B cell (primary cell): ENCODE data around the gene ACAP3. TPM values are rescaled to one million over a fixed set of nuclear protein-coding genes. Genes with fewer than 3 reads are reported as not detected.

Experiments
- ATAC-seq: fragments of 200-7000 bp; cut with Tn5 transposase; one replicate; pipeline ENCODE4 v1.10.0; 2021; ENCODE audit warnings: low read depth, mild to moderate bottlenecking, moderate number of reproducible peaks, moderate library complexity
- CTCF ChIA-PET: fragments of 350-600 bp; sonication (Branson Sonifier 250); formaldehyde crosslinking; loops from one replicate; lab custom pipeline; 2021; ENCODE audit warnings: antibody characterized with exemption, inconsistent platforms; lab: Charles Lee
- POLR2A ChIA-PET: fragments of 350-600 bp; sonication (Branson Sonifier 250); formaldehyde crosslinking; loops from one replicate; lab custom pipeline; 2021; ENCODE audit warnings: antibody characterized with exemption; lab: Charles Lee
- DNase-seq: peaks from one replicate; pipeline ENCODE4 v3.0.0; 2013
- H2AFZ ChIP-seq: 2 replicates; pipeline ENCODE4 v1.6.1; 2012; ENCODE audit warnings: mild to moderate bottlenecking, low read depth, low read length; ENCODE audit not compliant: insufficient read depth, poor library complexity, severe bottlenecking
- H3K27ac ChIP-seq, 2 donors: 1 replicate in 1 of 2; 2 replicates in 1 of 2; pipeline ENCODE4 v1.5.1; 2012 to 2013; ENCODE audit warnings: low read length in 2 of 2, mild to moderate bottlenecking in 2 of 2, moderate library complexity in 1 of 2
- H3K27me3 ChIP-seq, 4 experiments: fragments of 200-600 bp in 1 of 4; sonication (generic) in 1 of 4; replicated peaks in 1 of 4; 1 replicate in 2 of 4; 2 replicates in 2 of 4; pipeline versions ENCODE4 v1.6.1 to v1.7.0; 2013 to 2016; ENCODE audit warnings: low read length in 3 of 4, mild to moderate bottlenecking in 2 of 4, mixed read lengths in 1 of 4, moderate library complexity in 1 of 4; ENCODE audit not compliant: insufficient read depth in 4 of 4, control insufficient read depth in 3 of 4; ENCODE audit errors: control extremely low read depth in 1 of 4
- H3K36me3 ChIP-seq, 2 experiments: replicated peaks in 1 of 2; 1 replicate in 1 of 2; 2 replicates in 1 of 2; pipeline versions ENCODE4 v1.6.1 to v1.7.1; 2013; ENCODE audit warnings: low read length in 1 of 2; ENCODE audit not compliant: insufficient read depth in 2 of 2, control insufficient read depth in 1 of 2; ENCODE audit errors: control extremely low read depth in 1 of 2, extremely low read depth in 1 of 2
- H3K4me1 ChIP-seq, 2 donors: fragments of 200-600 bp in 1 of 2; sonication (generic) in 1 of 2; 1 replicate in 1 of 2; 2 replicates in 1 of 2; pipeline versions ENCODE4 v1.5.1 to v1.6.1; 2013 to 2017; ENCODE audit warnings: low read length in 2 of 2; ENCODE audit not compliant: control insufficient read depth in 2 of 2, insufficient read depth in 2 of 2
- H3K4me2 ChIP-seq: replicated peaks from 2 replicates; pipeline ENCODE3; 2012; ENCODE audit warnings: mild to moderate bottlenecking, low read depth, low read length; ENCODE audit not compliant: poor library complexity, severe bottlenecking
- H3K4me3 ChIP-seq, 5 experiments: fragments of 200-600 bp in 1 of 5; sonication (generic) in 1 of 5; 1 replicate in 3 of 5; 2 replicates in 2 of 5; pipeline versions ENCODE4 v1.5.1 to v1.7.0; 2011 to 2016; ENCODE audit warnings: low read length in 4 of 5, mild to moderate bottlenecking in 4 of 5, low read depth in 2 of 5, control low read depth in 1 of 5, moderate library complexity in 1 of 5; ENCODE audit not compliant: insufficient read depth in 1 of 5; ENCODE audit errors: control extremely low read depth in 1 of 5, extremely low read depth in 1 of 5
- H3K79me2 ChIP-seq: fragments of 200-600 bp; sonication (generic); one replicate; pipeline ENCODE4 v1.6.0; 2016; ENCODE audit warnings: low read length; ENCODE audit not compliant: control insufficient read depth, insufficient read depth
- H3K9ac ChIP-seq: fragments of 200-600 bp; sonication (generic); 2 replicates; pipeline ENCODE4 v1.6.1; 2017; ENCODE audit warnings: mild to moderate bottlenecking, low read length, moderate library complexity
- H3K9me3 ChIP-seq, 3 donors: one replicate each; pipeline versions ENCODE4 v1.6.1 to v1.7.1; 2013; ENCODE audit warnings: low read length in 2 of 3; ENCODE audit not compliant: control insufficient read depth in 2 of 3, insufficient read depth in 1 of 3; ENCODE audit errors: control extremely low read depth in 1 of 3
- H4K20me1 ChIP-seq: 2 replicates; pipeline ENCODE4 v1.6.0; 2012; ENCODE audit warnings: mild to moderate bottlenecking, low read length; ENCODE audit not compliant: insufficient read depth, control insufficient read depth, poor library complexity, severe bottlenecking
- H3K27ac Mint-ChIP-seq: one replicate; pipeline ENCODE4 v1.8.0; 2021; ENCODE audit warnings: mixed read lengths
- H3K27me3 Mint-ChIP-seq: one replicate; pipeline ENCODE4 v1.8.0; 2021; ENCODE audit warnings: mixed read lengths
- H3K4me1 Mint-ChIP-seq: one replicate; pipeline ENCODE4 v1.8.0; 2021; ENCODE audit warnings: mixed read lengths
- H3K4me3 Mint-ChIP-seq: one replicate; pipeline ENCODE4 v1.8.0; 2021; ENCODE audit warnings: mixed read lengths
- H3K9me3 Mint-ChIP-seq: one replicate; pipeline ENCODE4 v1.8.0; 2022; ENCODE audit warnings: mixed read lengths; ENCODE audit not compliant: insufficient read depth
- EZH2 ChIP-seq: IDR thresholded peaks from 2 replicates; pipeline ENCODE4 v1.6.1; 2012; ENCODE audit warnings: borderline replicate concordance, low read depth, mild to moderate bottlenecking, moderate library complexity, low read length; ENCODE audit not compliant: insufficient read depth, poor library complexity, severe bottlenecking
- WGBS: methylation state at CpG from one replicate; pipeline ENCODE4 v1.1.5; 2013; ENCODE audit warnings: missing lambda C conversion rate; ENCODE audit not compliant: insufficient coverage; 5-methylcytosine and 5-hydroxymethylcytosine counted together
- intact Hi-C: fragments of 100-400 bp; cut with micrococcal nuclease; formaldehyde crosslinking; loops from one replicate; pipeline ENCODE4 v1.10.0; 2022
- polyA plus RNA-seq: library from polyadenylated mRNA; depleted of rRNA; stranded (reverse); fragments of >200 nt; gene quantifications from 2 replicates; pipeline ENCODE4 v1.2.3, GENCODE V29; 2012
- total RNA-seq, 2 donors: library from RNA; stranded (reverse); fragments of 120-200 nt in 1 of 2; gene quantifications; 1 replicate in 1 of 2; 2 replicates in 1 of 2; pipeline versions ENCODE4 v1.2.3 to v1.2.4, GENCODE V29; 2013 to 2022
- TF ChIP-seq, protein P1 (sequence below): fragments of 200-600 bp; IDR thresholded peaks from one replicate; pipeline ENCODE4 v1.8.0; 2022; ENCODE audit warnings: antibody characterized with exemption, mild to moderate bottlenecking

ACAP3 gene
- total and polyA plus RNA-seq, 2 donors (not counting 1 experiment from before 2014, with no cell fraction given) = 40.7 to 124 TPM

DNA sequence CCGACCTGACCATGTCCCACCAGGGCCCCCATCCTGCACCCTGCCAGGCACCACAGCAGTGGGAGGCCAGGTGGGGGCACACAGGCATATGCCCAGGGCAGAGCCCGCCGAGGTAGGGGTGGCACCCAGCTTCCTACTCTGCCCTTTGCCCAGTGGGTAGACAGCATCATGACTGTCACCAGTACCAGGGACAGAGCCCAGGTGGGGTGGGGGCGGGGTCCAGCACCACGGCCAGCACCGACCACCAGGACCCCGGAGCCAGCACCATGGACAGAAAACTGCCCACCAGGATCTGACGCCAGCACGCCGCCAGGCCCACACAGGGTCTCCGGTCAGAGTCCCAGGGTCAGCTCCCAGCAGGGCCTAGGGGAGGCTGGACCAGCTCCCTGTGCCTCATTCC is 27.1 kb upstream of the ACAP3 start:
- ChIA-PET POLR2A (no interaction called here), CTCF (no interaction called here)

DNA sequence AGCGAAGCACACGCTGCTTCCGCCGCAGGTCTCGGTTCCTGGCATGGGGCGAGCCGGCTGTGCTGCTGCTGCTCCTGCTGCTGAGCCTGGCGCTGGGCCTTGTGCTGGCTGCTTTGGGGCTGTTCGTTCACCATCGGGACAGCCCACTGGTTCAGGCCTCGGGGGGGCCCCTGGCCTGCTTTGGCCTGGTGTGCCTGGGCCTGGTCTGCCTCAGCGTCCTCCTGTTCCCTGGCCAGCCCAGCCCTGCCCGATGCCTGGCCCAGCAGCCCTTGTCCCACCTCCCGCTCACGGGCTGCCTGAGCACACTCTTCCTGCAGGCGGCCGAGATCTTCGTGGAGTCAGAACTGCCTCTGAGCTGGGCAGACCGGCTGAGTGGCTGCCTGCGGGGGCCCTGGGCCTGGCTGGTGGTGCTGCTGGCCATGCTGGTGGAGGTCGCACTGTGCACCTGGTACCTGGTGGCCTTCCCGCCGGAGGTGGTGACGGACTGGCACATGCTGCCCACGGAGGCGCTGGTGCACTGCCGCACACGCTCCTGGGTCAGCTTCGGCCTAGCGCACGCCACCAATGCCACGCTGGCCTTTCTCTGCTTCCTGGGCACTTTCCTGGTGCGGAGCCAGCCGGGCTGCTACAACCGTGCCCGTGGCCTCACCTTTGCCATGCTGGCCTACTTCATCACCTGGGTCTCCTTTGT is 26.0 kb upstream of the ACAP3 start:
- H3K4me1 ChIP-seq = peaks cover 0 to 16% of the 10 kb centered on the region in 2 donors
- CTCF ChIA-PET = no interaction called here
- H3K4me2 ChIP-seq = no peak overlapping the region
- no peak overlapping the region for H3K27ac ChIP-seq
- no peaks in the 10 kb centered on the region for H3K27me3 Mint-ChIP-seq
- no peak overlapping the region for H3K4me3 Mint-ChIP-seq
- DNase-seq = no peak
- no peaks in the 10 kb centered on the region for H3K27me3 ChIP-seq
- H3K79me2 ChIP-seq = no peaks in the 10 kb centered on the region
- peaks cover 0 to 5% of the 10 kb centered on the region in 2 experiments for H3K36me3 ChIP-seq
- no peak for TF ChIP-seq EZH2
- TF ChIP-seq, protein P1, sequence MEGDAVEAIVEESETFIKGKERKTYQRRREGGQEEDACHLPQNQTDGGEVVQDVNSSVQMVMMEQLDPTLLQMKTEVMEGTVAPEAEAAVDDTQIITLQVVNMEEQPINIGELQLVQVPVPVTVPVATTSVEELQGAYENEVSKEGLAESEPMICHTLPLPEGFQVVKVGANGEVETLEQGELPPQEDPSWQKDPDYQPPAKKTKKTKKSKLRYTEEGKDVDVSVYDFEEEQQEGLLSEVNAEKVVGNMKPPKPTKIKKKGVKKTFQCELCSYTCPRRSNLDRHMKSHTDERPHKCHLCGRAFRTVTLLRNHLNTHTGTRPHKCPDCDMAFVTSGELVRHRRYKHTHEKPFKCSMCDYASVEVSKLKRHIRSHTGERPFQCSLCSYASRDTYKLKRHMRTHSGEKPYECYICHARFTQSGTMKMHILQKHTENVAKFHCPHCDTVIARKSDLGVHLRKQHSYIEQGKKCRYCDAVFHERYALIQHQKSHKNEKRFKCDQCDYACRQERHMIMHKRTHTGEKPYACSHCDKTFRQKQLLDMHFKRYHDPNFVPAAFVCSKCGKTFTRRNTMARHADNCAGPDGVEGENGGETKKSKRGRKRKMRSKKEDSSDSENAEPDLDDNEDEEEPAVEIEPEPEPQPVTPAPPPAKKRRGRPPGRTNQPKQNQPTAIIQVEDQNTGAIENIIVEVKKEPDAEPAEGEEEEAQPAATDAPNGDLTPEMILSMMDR = no peak
- H2AFZ ChIP-seq = no peak overlapping the region
- H4K20me1 ChIP-seq = no peaks in the 10 kb centered on the region
- H3K9ac ChIP-seq = no peak overlapping the region
- POLR2A ChIA-PET = no interaction called here
- 96% methylated on average over 36 of the region's 36 CpGs for WGBS
- no peak overlapping the region for H3K27ac Mint-ChIP-seq
- H3K4me3 ChIP-seq = no peak overlapping the region
- intact Hi-C loops = no loop called here
- peaks cover 7% of the 10 kb centered on the region for H3K4me1 Mint-ChIP-seq
- H3K9me3 Mint-ChIP-seq = no peaks in the 10 kb centered on the region
- no peak for ATAC-seq
- H3K9me3 ChIP-seq = peaks cover 0 to 16% (median 0%) of the 10 kb centered on the region in 3 donors

More for the DNA sequence above, 27.1 kb upstream of the ACAP3 start:
- Histone ChIP-seq H4K20me1 (no peaks in the 10 kb centered on the region), H3K79me2 (no peaks in the 10 kb centered on the region), H3K27me3 (no peaks in the 10 kb centered on the region), H3K4me3 (no peak overlapping the region), H3K9ac (no peak overlapping the region), H3K36me3 (peaks cover 0 to 9% of the 10 kb centered on the region in 2 experiments), H3K27ac (no peak overlapping the region), H3K4me1 (peaks cover 0 to 16% of the 10 kb centered on the region in 2 donors), H3K9me3 (peaks cover 0 to 13% (median 0%) of the 10 kb centered on the region in 3 donors), H2AFZ (no peak overlapping the region), H3K4me2 (no peak overlapping the region)
- Mint-ChIP-seq H3K4me3 (no peak overlapping the region), H3K27ac (no peak overlapping the region), H3K27me3 (no peaks in the 10 kb centered on the region), H3K9me3 (no peaks in the 10 kb centered on the region), H3K4me1 (peaks cover 6% of the 10 kb centered on the region)
- DNase-seq (no peak), ATAC-seq (no peak)
- intact Hi-C loops = no loop called here
- no peak for TF ChIP-seq EZH2
- TF ChIP-seq, protein P1 = no peak
- 90% methylated on average over 11 of the region's 11 CpGs for WGBS
